ENCODE measurements around the gene TTLL8.
"Not testable (repeated sequence)": the region's sequence is repeated elsewhere in the genome, so short reads cannot be mapped to it uniquely, and the experiment has no call there.

TTLL8 gene

GRCh38 chr22:50058061-50058905 is at the start of gene TTLL8:
TSS of gene TTLL8 (minus strand) at chr22:50058298.
- DNase-seq: peak; percentile 6

GRCh38 chr22:50107529-50107928 is 49.4 kb upstream of the TTLL8 start:
- no peak for DNase-seq

- DNase-seq: peak; percentile 55
Measured at GRCh38 chr22:50105208-50106100, 47.4 kb upstream of the TTLL8 start.

- DNase-seq: no peak
Measured at GRCh38 chr22:50104141-50104544, 46.0 kb upstream of the TTLL8 start.

- no peak for DNase-seq
Measured at GRCh38 chr22:50102946-50103345, 44.8 kb upstream of the TTLL8 start.

GRCh38 chr22:50101870-50102565 is 43.9 kb upstream of the TTLL8 start:
- no peak for DNase-seq

GRCh38 chr22:50098052-50098451 is 40.0 kb upstream of the TTLL8 start:
- DNase-seq: no peak

GRCh38 chr22:50092342-50092741 is 34.2 kb upstream of the TTLL8 start:
- no peak for DNase-seq

GRCh38 chr22:50091092-50091768 is 33.1 kb upstream of the TTLL8 start:
- no peak for DNase-seq

- DNase-seq: no peak
Measured at GRCh38 chr22:50090412-50090714, 32.3 kb upstream of the TTLL8 start.

GRCh38 chr22:50089682-50090411 is 31.7 kb upstream of the TTLL8 start, which contains the start of gene MOV10L1:
TSS of gene MOV10L1 (plus strand) at chr22:50090006. CDS start at chr22:50090089, 83 bp downstream.
- no peak for DNase-seq

- no peak for DNase-seq
Measured at GRCh38 chr22:50089231-50089630, 31.1 kb upstream of the TTLL8 start.

- DNase-seq: no peak
Measured at GRCh38 chr22:50088096-50088495, 30.0 kb upstream of the TTLL8 start.

GRCh38 chr22:50087646-50088045 is 29.5 kb upstream of the TTLL8 start:
- DNase-seq: no peak

GRCh38 chr22:50086975-50087374 is 28.9 kb upstream of the TTLL8 start:
- not testable (repeated sequence) for DNase-seq

GRCh38 chr22:50086526-50086925 is 28.4 kb upstream of the TTLL8 start:
- DNase-seq: no peak

GRCh38 chr22:50085211-50085972 is 27.3 kb upstream of the TTLL8 start, which contains the start of gene MLC1:
TSS of gene MLC1 (minus strand) at chr22:50085426. CDS start at chr22:50084902, 524 bp downstream.
- DNase-seq: no peak

- DNase-seq: no peak
Measured at GRCh38 chr22:50084614-50085021, 26.5 kb upstream of the TTLL8 start.

GRCh38 chr22:50084080-50084477 is 26.0 kb upstream of the TTLL8 start:
- no peak for DNase-seq

GRCh38 chr22:50083462-50084079 is 25.5 kb upstream of the TTLL8 start:
- DNase-seq: no peak

Measured in right hindlimb (tissue), 1 donor.